GM21526 (cell line): ENCODE measurements around the gene GSDME.
"Not testable (repeated sequence)": the region's sequence is repeated elsewhere in the genome, so short reads cannot be mapped to it uniquely, and the experiment has no call there.

Source experiments
- ATAC-seq: cut with Tn5 transposase; IDR thresholded peaks from one replicate; pipeline ENCODE4 v1.9.1; 2021; ENCODE audit warnings: moderate library complexity; ENCODE audit not compliant: unreplicated experiment, low FRiP score

The GSDME gene

DNA sequence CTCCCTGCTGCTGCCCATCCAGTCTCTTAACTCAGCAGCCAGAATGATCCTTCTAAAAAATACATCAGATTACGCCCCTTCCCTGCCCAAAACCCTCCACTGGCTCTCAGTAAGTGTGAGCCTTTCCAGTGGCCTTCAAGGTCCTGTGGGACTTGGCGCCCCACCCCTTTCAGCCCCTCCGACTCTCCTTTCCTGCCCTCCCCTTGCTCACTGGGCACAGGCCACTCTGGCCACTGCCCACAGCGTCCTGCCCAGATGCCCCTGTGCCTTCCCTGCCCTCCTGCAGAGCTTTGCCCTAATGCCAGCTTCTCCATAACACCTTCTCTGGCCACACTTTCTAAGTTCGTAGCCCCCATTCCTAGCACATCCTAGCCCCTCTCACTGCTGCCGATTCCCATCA, 13.8 kb downstream of the GSDME start:
- ATAC-seq: no peak

DNA sequence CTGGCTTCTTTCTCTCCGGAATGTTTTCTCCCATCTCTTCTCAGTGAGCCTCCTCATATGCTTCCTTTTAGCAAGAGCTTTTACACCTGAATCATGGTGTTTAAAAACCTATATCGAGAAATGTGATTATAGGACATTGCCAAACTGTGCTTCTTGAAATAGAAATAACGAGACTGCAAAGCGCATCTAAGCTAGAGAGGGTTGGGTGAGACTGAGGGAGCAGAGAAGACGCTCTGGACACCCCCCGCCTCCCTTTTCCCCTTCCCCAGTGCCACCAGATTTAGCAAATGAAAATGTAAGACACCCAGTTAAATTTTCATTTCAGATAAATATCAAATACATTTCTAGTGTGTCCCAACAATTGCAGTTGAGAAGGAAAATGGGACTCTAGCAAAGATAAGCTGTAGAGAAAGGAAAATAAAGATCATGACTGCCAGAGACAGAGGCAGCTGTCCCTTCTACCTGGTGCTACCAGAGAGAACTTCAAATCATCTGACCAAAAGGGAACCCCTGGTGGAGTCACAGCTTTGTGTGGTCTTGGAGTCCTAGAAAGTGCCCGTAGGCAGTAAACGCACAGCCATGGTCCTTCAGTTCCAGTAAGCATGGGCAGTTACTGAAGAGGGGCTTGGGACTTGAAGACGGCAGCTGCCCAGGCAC, 14.6 kb downstream of the GSDME start:
- ATAC-seq: no peak

DNA sequence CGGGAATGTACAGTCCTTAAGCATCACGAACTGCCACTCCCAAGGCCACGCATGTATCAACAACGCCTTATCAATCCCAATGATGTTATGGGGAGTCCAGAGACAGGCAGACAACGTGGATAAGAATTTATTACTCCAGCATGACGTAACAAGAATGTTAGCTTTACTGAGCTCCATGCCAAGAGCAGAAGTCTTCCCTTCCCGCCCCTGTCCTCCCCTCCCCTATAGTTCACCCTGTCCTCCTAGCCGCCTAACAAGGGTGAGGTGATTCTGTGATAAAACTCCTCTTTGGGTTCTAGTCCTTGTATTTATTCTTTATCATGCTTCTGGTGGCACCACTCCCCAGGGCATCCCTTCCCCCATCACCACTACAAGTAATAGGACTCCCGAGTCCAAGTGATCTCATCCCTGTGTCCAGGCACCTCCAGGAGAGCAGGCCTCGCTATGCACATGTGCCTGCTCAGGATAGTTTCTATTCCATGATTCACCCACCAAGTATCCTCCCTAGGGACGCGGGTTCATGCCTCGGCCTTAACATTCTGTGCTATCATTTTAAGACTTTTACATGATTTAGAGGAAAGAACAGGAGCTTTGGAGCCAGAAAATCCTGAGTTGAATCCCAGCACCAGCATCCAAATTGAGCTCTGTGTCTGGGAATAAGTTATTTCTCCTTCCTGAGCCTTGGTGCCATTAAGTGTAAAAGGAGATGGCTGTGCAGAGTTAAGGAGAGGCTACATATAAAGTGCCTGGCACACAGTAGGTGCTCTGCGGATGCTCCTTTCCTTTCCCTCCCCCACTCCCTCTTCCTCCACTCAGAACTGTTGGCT, 15.4 kb downstream of the GSDME start:
- no peak for ATAC-seq

DNA sequence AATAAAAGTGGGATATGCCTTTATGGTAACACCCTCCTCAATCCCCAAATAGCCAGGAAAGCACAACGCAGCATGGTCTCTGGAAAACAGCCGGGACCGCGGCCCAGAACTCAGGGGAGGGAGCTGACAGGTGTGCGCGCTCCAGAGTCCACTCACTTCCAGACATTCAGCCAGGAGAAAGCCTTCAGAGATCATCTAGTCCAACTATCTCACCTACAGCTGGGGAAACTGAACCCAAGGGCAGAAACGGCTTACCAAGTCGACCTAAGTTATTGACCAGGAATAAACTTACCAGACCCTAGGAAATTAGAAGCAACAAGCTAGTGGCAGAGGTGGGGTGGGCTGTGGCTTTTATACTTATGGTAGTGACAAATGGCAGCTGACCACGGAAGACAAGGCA, 16.4 kb downstream of the GSDME start:
- ATAC-seq: no peak

DNA sequence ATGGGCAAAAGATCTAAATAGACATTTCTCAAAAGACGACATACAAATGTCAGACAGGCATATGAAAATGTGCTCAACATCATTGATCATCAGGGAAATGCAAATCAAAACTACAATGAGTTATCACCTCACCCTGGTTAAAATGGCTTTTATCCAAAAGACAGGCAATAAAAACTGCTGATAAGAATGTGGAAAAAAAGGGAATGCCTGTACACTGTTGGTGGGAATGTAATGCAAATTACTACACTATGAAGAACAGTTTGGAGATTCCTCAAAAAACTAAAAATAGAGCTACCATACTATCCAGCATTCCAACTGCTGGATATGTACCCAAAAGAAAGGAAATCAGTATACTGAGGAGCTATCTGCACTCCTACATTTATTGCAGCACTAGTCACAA, 18.0 kb downstream of the GSDME start:
- ATAC-seq: no peak

DNA sequence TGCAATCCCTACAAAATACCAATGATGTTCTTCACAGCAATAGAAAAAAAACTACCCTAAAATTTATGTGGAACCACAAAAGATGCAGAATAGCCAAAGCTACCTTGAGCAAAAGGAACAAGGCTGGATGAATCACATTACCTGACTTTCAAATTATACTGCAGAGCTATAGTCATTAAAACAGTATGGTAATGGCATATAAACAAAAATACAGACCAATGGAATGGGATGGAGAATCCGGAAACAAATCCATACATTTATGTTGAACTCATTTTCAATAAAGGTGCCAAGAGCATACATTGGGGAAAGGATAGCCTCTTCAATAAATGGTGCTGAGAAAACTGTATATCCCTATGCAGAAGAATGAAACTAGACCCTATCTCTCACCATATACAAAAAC, 18.7 kb downstream of the GSDME start:
- ATAC-seq: no peak

DNA sequence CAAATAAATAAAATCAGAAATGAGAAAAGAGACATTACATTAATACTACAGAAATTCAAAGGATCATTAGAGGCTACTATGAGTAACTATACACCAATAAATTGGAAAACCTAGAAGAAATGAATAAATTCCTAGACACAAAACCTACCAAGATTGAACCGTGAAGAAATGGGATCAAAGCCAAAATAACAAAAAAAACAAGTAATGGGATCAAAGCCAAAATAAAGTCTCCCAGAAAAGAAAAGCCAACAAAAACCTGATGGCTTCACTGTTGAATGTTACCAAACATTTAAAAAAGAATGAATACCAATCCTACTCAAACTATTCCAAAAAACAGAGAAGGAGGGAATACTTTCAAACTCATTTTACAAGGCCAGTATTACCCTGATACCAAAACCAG, 20.0 kb downstream of the GSDME start:
- no peak for ATAC-seq

DNA sequence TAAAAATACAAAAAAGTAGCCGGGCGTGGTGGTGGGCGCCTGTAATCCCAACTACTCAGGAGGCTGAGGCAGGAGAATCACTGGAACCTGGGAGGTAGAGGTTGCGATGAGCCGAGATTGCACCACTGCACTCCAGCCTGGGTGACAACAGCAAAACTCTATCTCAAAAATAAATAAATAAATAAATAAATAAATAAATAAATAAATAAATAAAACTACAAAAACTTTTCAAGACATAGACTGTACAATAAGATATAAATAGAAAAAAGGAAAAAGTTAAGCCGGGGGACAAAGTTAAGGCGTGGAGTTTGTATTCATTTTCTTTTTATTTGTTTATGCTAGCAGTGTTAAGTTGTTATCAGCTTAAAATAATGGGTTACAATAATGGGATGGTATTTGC, 21.7 kb downstream of the GSDME start:
- not testable (repeated sequence) for ATAC-seq

DNA sequence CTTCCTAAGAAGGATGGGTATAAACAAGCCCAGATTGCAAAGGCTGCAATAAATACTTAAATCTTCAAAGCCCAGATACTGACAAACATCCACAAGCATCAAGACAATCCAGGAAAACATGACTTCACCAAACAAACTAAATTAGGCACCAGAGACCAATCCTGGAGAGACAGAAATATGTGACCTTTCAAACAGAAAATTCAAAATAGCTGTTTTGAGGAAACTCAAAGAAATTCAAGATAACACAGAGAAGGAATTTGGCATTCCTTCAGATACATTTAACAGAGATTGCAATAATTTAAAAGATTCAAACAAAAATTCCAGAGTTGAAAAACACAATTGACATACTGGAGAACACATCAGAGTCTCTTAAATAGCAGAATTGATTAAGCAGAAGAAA, 23.0 kb downstream of the GSDME start:
- ATAC-seq: no peak

DNA sequence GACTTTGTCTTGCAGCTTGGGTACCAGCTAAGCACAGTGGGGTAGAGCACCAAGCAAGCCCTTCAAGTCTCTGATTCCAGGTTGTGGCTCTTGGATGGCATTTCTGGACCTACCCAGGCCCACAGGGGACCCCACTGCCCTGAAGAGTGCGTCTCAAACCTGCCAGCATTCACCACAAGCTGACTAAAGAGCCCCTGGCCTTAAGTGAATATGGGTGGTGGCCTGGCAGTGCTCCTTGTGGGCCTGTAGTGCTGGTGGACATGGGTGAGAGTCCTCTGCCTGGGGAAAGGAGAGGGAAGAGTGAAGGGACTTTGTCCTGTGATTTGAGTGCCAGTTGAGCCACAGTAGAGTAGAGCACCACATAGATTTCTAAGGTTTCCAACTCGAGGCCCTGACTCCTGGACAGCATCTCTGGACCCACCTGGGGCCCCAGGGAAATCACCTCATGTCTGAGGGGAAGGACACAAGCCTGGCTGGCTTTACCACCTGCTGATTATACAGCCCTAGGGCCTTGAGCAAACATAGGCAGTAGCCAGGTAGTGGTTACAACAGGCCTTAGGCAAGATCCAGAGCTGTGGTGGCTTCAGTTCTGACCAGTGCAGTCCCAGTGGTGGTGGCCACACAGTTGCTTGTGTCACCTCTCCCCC, 23.7 kb downstream of the GSDME start:
- no peak for ATAC-seq

DNA sequence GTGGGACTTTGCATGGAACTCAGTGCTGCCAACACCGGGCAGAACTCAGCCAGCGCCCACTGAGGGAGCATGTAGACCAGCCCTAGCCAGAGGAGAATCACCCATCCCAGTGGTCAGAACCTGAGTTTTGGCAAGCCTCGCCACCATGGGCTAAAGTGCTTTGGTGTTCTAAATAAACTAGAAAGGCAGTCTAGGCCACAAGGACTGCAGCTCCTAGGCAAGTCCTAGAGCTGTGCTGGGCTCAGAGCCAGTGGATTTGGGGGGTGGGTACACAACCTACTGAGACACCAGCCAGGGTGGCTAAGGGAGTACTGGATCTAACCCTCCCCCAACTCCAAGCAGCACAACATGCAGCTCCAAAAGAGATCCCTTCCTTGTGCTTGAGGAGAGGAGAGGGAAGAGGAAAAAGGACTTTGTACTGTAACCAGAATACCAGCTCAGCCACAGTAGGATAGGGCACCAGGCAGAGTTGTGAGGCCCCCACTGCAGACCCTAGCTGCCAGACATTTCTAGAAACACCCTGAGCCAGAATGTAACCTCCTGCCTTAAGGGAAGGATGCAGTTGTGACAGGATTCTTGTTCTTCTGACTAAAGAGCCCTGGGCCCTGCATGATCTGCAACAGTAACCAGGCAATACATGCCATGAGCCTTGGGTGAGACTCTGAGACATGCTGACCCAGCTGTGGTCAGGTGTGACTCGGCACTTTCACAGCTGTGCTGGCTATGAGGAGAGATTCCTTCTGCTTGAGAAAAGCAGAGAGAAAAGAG, 24.4 kb downstream of the GSDME start:
- ATAC-seq: peak; percentile 48

DNA sequence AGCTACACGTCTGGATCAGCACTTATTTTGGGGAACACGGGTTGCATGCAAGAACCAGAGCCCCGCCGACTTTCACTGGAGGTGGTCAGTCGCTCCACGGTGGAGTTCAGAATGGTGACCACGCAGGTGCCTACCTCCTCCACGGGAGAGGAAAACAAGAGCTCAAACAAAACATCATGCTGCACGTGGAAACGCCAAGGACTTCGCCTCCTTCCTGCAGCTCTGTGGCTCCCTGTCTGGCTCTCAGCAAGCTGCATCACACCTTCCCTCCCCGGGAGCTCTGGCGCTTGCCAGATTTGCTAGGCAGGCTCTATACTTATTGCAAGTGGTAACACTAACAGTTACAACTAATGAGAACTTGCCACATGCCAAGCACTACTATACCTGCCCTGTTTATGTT, 26.0 kb downstream of the GSDME start:
- ATAC-seq: no peak

DNA sequence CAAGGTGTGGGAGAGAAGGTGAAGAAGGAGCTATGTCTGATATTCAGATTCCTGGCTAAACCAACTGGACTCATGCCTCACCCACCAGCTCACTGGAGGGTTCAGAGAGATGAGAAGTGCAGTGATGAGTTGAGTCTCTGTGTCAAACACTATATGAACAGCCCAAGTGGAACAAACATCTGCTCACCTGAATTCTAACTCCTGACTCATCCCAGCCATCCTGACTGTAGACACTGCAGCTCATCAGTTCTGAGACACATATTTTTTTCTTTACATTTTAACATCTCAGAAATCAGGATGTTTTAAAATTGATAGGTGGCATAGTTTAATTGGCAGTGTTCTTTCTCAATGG, 27.3 kb downstream of the GSDME start:
- no peak for ATAC-seq

DNA sequence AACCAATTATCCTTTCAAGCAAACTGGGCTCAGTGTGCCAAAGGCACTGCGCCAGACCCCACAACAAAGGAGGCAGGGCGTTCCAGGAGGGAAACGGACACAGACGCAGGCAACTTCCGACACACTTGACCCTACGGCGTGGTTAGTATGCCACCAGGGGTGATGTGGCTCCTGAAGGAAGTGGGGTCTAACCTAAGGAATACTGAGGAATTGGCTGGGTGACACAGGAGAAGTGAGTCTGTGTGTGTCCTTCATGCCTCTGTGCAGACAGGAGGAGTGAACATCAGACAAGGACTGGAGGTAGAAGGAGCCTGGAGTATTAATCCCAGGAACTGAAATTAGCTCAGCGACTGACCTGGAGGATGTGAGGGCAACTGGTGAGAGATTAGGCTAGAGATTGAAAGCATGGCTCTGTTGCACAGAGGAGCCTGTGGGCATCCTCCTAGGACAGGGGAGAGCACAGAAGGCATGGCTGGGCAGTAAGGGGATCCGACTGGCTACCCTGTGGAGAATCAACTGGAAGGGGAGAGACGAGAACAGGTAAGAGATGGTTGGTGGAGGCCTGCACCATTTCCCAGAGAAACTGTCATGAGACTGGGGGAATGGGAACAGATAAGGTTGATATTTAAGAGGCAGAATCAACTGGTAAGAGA, 27.8 kb downstream of the GSDME start:
- ATAC-seq: no peak

DNA sequence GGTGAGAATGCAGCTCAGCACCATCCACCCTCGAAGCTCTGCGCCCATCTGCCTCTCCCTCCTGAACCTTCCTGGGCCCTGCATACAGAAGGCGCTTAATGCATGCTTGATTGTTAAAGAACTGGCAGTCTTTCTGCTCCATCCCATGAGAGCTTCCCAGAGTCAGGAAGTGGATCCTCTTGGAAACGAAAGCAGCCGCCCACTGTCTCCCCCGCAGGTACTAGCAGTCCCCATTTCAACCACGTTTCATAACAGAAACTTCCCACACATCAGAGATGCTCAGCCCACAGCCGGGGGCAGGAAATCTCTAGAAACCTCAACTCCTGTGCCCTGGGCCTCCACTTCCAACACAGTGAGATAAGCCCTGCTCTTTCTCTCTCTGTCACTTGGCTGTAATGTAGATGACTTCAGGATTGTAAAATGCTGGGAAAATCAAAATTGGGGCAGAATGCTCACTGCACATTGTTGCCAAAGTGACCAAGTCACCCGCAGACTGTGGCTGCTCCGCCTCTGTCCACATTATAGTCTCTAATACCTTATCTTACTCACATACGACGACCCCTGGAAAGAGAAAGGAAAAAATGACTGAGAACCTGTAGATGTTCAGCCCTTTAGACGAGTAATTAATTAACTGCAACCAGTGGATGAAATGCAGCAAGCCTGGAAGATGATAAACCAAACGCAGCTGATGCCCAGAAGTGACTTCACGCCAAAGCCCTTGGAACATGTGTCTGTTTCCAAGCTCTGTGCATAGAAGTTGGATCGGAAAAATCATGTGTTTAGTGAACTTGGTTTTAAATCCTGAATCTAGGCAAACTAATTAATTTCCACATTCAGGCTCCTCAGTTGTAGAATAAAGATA, 28.5 kb downstream of the GSDME start:
- no peak for ATAC-seq

DNA sequence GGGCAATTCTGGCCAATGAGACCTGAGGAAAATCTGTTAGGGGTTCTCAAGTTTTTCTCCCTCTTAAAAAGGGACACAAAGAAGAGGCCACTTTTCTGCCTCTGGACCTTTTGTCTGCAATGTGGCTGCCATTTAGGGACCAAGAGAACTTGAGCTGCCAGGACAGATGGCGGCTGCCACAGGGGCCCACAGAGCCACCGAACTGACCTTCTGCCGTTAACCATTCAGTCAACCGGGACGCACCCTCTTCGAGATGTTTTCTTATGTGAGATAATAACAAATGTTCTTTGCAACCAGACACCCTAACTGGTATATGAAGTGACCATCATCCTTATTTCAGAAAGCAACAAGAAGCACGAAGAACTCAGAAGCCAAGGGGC, 29.2 kb downstream of the GSDME start:
- no peak for ATAC-seq

DNA sequence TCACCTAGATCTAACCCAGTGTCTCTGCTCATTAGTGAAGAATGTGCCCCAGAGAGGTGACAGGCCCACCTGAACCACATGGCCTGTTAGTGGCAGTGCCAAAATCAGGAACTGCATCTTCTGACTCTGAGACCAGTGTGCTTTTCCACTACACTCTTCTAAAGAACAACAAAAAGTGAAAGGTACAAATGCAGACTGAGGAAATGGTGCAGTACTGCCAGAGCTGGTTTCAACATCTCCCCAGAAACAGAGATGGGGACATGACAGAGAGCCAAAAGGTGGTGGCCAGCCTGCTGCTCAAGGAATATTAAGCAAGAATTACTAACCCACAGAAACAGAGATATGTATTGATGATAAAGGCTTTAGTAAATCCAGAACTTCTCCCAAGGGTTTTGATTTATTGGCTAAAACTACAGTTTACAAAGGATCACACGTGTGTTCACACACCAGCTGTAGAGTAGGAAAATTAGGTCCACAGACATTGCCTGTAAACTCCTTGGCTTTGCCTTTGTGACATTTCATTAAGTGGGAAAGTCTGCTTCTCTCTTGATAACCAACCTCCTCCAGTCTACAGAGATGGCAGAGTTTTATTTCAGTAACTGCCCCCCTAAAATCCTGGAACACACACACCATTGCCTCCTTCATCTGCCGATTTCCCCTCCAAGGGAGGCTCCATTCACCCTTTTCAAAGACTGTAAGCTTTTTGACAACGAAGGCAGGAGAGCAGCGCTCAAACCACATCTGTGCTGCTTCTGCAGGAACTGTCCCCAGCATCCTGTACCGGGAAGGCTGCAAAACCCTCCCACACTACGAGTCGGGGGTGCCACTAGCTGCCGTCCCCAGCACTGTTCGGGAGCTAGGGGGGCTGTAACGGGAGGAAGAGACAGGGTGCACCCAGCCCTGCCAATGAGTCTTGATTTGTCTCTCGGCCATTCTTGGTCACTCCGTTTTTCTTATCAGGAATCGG, 29.8 kb downstream of the GSDME start:
- peak; percentile 73 for ATAC-seq

DNA sequence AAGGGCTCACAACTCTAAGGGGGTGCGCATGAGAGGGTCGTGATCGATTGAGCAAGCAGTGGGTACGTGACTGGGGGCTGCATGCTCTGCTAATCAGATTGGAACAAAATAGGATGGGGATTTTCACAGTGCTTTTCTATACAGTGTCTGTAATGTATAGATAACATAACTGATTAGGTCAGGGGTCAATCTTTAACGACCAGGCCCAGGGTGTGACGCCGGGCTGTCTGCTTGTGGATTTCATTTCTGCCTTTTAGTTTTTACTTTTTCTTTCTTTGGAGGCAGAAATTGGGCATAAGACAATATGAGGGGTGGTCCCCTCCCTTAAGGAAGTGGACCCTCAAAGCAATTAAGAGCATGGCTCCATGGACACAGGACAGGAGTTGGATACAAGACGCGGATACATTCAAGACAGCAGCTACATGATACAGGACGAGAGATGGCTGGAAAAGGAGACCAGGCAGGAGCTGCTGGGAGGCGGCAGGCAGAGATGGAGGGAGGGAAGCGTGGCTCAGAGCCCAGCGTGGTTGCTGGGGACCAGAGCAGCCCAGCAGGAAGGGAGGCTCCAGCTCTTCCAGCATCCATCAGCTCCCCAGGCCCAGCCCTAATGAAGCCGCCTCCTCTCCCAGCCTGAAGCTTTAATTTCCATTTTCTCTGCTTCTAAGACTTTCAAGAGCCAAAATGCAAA, 31.6 kb downstream of the GSDME start:
- no peak for ATAC-seq
